DMS 273 (cell line): ENCODE measurements around the gene FAM209B.
"Not testable (repeated sequence)": the region's sequence is repeated elsewhere in the genome, so short reads cannot be mapped to it uniquely, and the experiment has no call there.

Experiments used
- DNase-seq: peaks from one replicate; lab custom pipeline; 2025; ENCODE audit not compliant: unreplicated experiment; lab: John Stamatoyannopoulos, UW

The FAM209B gene

DNA sequence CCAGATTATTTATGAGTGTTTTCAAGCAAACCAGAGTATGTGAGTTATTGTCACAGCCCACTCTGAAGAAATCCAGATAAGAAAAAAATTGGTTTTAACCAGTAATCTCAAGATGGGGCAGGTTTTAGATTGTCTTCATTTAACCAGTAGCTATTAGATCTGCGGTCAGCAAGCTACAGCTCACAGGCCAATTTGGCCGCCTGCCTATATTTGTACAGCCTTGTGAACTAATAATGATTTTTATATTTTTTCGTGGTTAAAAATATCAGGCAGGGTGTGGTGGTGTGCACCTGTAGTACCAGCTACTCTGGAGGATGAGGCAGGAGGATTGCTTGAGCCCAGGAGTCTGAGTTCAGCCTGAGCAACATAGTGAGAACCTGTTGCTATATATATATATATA is 5.0 kb downstream of the FAM209B start:
- DNase-seq = no peak

DNA sequence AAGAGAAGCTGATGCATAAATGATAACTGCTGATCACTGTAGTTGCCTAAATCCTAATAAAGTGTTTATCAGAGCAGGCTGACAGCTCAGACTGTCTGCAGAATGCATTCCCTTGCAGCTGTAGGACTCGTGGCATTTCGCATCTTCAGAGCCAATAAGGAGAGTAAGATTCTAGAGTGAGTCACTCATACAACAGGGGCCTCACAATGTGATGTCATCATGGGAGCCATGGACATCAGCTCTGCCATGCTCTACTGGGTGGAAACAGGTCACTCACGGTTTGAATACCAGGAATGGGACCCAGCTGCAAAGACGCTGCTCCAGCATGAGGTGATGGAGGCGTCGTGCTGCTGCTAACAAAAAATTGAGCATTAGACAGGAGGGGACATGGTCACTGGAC is 7.4 kb downstream of the FAM209B start:
- DNase-seq = no peak

DNA sequence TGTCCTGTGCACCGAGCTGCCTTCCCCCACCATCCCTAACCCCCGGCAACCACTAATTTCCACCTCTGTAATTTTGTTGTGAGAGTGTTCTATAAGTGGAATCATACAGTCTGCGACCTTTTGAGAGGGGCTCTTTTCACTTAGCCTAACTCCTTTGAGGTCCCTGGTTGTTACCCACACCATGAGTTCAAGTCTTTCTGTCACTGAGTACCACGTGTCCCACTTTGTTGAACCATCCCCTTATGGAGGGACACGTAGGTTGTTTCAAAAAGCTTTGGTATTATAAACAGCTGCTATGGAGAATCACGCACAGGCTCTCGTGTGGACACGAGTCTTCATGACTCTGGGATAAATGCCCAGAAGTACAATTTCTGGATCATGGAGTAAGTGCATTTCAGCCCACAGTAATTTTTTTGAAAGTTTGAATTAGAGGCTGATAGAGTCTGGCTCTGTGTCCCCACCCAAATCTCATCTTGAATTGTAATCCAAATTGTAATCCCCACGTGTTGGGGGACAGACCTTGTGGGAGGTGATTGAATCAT is 9.5 kb downstream of the FAM209B start:
- no peak for DNase-seq

DNA sequence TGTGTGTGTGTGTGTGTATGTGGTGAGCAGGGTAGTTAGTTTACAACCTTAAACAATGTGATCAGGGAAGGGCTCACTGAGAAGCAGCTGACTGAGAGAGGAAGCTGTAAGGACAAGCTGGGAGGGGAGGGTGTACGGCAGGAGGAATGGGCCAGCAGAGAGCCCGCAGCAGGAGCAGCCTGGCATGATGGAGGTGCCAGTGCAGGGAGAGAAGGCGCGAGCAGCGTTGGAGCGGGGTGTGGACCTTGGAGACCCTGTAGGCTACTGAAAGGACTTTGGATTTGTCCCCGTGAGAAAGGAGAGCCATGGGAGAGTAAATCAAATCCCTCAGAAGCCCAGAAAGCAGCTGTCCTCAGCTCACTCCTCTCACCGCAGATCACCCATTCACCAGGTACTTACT is 18.5 kb downstream of the FAM209B start:
- DNase-seq = no peak

DNA sequence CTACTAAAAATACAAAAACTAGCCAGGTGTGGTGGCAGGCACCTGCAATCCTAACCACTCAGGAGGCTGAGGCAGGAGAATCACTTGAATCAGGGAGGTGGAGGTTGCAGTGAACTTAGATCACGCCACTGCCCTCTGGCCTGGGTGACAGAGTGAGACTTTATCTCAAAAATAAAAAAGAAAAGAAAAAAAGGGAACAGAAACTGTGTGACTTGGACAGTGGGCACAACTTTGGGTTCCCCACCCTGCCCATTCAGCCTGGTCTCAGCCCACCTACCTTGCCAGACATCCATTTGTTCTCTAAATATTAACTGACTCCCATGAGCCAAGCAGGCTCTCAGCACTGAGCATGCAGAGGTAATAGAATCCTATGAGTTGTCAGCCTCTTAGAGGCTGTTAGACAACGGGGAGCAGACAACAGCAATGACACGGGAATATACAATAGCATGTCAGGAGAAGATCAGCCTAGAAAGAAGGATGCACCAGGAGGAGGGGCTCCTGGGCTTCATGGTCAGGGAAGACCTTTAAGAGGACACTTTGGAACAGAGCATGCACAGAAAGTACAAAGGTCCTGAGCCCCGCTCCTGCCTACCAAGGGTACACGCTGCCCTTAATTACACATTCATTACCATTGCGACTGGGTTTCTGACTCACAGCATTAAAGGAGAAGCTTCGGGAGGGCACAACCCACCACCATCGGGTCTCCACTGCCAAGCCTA is 20.0 kb downstream of the FAM209B start:
- peak; percentile 13 for DNase-seq

DNA sequence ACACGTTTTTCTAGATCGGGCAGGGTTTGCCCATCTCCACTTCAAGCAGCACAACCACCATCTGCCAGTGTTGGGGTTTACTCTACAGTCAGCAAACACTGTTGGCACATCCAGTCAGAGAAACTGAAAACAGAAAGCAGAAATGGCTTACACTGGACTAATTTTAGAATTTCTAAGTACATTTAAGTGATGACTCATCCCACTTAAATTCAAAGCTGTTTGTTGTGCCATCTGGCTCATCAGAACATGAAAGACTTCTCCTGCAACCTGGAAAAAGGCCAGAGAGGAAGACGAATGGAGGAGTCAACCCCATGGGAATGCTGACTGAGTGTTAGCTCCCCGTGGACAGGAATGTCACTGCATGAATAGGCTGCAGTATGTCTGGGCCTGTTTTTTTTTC is 21.8 kb downstream of the FAM209B start:
- peak; percentile 99 for DNase-seq

DNA sequence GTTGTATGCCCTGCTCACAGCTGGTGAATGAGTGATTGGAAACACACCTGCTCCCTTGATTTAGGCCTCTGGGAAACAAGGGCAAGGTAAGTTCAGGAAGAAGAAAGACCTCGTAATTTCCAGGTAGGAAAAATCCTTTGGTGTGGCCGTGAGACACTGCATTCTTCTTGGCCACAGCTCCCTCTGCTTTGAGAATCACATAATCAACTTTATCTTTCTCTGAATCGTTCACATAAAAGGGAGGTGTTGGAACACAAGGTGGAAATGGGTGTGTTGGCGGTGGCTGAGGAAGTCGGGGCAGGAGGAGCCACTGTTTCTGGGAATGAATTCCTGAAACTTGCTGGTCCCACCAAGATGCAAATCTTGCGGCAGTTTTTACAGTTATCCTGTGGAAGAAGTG is 25.9 kb downstream of the FAM209B start:
- no peak for DNase-seq

DNA sequence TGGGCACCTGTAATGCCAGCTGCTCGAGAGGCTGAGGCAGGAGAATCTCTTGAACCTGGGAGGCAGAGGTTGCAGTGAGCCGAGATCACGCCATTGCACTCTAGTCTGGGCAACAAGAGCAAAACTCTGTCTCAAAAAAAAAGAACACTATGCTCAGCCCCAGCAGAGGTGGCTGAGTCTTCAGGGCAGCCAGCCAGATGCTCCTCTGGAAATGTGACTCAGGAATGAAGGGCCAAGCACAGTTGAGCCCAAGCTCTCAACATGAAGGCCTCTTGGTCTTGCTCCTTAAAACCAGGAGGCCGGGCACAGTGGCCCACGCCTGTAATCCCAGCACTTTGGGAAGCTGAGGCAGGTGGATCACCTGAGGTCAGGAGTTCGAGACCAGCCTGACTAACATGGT is 31.5 kb downstream of the FAM209B start:
- DNase-seq = not testable (repeated sequence)

DNA sequence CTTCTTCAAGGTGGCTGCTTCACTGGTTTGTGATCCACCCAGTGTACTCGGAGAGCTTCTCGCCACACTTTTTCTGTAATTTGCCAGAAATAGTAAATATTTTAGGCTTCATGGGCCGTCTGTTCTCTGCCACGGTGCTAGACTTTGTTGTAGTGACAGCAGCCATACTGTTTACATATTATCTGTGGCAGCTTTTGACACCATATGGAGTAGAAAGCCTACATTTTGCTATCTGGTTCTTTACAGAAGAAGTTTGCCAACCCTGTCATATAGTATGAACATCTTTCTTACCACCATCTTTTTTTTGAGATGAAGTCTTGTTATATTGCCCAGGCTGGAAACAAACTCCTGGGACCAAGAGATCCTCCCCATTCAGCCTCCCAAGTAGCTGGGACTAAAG is 32.5 kb downstream of the FAM209B start:
- DNase-seq = peak; percentile 24

DNA sequence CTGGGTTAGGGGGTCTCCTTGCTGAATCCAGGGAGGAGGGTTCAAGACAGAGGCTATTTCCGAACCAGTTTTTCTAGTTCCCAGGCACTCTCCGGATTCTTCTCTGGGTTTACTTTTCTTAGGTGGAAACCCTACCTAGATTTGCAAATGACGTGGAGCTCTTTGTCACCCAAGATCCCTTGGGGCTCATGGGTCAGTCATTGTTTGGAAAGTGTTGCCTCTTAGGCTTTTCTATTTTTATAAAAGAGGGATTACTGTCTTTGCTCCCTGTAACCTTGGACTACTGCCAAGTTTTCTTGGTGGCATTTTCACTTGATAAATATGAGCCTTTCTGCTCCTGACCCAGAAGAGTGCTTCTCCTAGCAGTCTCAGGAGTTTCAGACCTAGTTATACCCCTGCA is 33.6 kb downstream of the FAM209B start:
- DNase-seq = peak; percentile 60

DNA sequence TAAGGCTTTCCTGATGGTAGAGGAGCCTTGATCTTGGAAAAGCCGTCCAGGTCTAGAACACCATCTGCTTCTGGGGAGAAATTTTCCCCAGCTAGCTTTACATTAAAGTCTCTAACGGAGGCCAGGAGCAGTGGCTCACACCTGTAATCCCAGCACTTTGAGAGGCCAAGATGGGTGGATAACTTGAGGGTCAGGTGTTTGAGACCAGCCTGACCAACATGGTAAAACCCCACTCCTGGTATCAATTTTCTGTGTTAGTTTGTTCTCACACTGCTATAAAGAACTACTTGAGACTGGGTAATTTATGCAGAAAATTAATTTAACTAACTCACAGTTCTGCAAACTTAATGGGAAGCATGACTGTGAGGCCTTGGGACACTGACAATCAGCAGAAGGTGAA is 37.8 kb downstream of the FAM209B start:
- DNase-seq = no peak

DNA sequence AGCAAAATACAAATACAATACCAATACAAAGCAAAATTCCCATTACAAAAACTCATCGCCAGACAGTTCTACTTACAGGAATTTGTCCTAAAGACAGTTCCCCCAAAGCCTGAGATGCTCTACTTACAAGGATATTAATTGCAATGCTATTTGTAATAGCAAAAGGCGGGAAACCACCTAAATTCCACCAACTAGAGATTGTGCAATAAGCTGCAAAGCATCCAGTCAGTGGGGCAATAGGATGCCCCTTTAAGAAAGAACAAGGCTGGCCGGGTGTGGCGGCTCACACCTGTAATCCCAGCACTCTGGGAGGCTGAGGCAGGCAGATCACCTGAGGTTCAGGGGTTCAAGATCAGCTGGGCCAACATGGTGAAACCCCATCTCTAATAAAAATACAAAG is 39.1 kb downstream of the FAM209B start:
- no peak for DNase-seq

DNA sequence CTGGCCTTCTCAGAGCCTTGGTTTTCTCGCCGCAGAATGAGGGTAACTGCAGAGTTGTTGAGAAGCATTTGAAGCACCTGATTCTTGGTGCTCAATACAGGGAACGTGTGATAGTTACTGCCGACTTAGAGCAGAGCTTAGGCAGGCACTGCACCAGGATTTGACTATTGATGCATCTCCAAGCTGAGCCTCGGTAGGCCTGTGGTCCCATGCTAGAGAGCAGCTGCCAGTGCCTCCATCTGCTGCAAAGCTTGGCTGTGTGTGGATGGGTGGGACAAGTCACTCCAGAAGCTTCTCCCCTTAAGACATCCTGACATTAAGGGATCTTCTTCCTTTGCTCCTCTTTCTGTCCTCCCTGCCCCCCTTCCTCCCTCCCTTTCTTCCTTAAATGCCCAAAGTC is 40.9 kb downstream of the FAM209B start:
- DNase-seq = no peak

DNA sequence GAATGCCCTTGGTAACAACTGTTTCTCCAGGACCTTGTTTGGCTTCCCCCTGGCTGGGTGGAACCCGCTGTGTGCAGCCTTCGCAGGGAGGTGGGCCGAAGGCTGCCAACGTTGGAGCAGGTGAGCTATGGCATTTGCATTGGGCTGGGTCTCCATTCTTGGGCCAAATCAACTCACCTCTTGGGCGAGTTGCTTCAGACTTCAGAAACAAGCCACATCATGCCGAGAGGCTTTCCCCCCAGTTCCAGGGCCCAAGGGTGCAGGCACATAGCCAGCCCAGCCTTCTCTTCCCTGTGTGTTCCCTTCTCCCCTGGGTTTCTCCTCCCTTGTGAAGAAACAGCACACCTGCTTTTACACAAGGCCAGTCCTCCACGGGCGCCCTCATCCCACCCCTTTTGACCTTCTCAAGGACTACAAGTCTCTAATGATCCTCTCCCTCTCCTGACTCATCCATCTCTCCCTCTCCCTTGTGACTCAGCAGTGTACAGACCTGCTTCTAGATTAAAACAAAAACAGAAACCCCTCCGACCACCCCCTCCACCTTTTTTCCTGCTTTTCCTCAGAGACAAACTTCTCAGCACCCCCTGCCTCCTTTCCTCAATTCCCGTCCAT is 41.6 kb downstream of the FAM209B start:
- DNase-seq = no peak

DNA sequence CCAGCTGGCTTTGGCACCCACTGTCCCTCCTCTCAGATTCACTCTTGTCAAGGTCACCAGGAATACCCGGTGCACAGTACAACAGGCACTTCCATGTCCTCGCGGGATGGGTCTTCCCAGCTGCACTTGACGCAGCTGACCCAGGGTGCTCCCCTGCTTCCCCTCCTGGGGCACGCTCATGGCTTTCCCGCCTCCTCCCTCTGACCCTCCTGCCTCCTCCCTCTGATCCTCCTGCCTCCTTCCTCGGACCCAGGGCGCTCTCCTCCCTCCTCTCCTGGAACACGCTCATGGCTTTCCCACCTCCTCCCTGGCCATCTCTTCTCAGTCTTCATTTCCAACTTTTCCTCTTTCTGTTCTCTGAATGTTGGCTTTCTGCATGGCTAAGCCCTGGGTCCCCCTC is 42.1 kb downstream of the FAM209B start:
- no peak for DNase-seq

DNA sequence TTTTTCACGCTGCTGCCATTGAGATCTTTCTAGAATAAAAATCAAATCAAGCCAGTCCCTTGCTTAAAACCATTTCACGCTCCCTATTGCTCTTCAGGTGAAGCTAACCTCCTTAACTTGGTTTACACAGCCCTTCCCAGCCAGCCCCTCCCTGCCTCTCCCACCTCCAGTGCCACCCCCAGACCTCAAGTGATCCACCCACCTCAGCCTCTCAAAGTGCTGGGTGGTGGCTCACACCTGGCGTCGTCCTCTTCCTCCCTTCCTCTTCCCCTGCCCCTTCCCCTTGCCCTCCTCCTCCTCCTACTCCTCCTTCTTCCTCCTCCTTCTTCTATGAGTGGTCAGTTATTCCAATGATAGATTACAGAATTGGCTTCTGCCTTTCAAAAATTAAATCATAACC is 42.9 kb downstream of the FAM209B start:
- no peak for DNase-seq

DNA sequence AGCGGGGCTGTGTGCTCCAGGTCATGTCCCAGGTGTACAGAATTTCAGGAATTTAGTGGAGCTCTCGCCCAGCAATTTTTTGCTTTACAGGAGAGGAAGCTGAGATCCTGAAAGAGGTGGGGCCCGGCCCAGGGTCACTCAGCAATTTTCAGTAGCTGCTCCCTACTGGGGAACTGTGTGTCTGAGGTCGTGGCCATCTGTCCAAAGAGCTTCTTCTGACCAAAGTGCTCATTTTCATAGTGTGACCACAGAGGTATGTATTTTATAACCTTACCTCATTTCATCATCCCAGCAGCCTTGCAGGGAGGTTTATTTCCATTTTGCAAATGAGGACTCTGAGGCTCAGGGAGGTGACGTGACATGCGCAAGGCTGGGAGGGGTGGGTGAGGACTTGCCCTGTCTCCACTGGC is 46.3 kb downstream of the FAM209B start:
- no peak for DNase-seq

DNA sequence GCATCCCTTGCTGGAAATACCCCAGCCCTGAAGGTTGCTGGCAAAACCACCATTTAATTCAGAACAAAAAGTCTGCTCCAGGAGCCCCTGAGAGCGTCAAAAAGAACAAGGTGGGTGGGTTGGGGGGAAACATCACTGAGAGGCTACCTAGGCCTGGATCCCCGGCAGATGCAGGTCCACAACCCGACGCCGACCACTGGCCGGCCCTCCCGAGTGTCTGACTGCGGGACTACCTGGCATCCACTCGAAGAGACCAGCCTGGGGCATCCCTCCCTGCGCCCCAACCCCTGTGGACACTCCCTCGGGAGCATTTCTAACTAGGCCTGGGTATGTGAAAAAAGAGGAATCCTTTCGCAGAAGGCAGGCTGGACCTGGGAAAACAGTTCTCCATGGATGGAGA is 47.2 kb downstream of the FAM209B start:
- DNase-seq = no peak

DNA sequence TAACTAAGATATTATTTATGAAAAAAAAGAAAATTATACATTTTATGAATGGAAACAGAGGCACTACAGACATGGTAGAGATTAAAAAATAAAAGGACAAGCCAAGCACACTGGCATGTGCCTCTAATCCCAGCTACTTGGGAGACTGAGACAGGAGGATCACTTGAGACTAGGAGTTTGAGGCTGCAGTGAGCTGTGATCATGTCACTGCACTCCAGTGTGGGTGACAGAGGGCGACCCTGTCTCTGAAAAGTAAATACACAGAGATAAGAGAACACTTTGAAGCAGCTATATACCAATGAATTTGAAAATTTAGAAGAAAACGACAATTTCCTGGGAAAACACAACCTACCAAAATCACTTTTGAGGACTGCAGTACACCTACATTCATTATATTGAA is 48.7 kb downstream of the FAM209B start:
- no peak for DNase-seq

DNA sequence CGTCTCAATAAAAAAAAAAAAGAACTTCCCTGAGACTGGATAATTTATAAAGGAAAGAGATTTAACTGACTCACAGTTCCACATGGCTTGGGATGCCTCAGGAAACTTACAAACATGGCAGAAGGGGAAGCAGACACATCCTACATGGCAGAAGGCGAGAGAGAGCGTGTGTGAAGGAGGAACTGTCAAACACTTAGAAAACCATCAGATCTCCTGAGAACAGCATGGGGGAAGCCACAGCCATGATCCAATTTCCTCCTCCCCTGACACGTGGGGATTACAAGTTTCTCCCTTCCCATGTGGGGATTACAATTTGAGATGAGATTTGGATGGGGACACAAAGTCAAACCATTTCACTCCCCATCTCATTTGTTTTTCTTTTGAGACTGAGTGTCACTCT is 49.5 kb downstream of the FAM209B start:
- DNase-seq = no peak

DNA sequence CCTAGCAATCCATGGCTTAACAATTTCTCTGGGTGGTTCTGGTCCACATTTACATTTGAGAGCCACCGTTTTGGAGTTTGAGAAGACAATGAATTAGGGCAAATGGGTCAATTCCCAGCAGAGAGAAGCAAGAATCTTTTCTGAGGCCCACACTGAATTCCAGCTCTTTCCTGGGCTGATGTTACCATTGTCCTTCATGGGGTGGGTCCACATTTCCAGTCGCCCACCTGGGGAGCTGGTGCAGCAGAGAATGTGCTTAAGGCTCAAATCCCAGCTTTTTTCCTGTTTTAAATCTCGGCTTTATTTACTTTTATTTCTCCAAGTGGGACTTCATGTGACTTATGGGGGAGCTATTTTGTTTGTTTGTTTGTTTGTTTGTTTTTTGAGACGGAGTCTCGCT is 51.9 kb downstream of the FAM209B start:
- no peak for DNase-seq
